SK-N-SH (cell line): ENCODE results near the gene NCK1. TPM values are rescaled to one million over a fixed set of nuclear protein-coding genes. Genes with fewer than 3 reads are reported as not detected.

Source experiments
- CTCF ChIA-PET: fragments of 300-600, 350-600 bp; formaldehyde crosslinking; extraction: SDS; loops from one replicate; lab custom pipeline; 2021; lab: Yijun Ruan, JAX
- POLR2A ChIA-PET: fragments of 350-600 bp; sonication (Branson Sonifier 250); formaldehyde crosslinking; extraction: SDS; loops from one replicate; lab custom pipeline; 2020; ENCODE audit warnings: antibody characterized with exemption, inconsistent platforms; lab: Yijun Ruan, JAX
- DNase-seq: peaks from one replicate; pipeline ENCODE4 v3.0.0; 2012
- H2AFZ ChIP-seq: fragments of 200-600 bp; sonication (generic); 2 replicates; pipeline ENCODE4 v1.8.1; 2016; ENCODE audit warnings: antibody characterized with exemption, mild to moderate bottlenecking, low read depth
- H3F3A ChIP-seq: fragments of 200-600 bp; sonication (generic); replicated peaks from 2 replicates; pipeline ENCODE3; 2016; ENCODE audit warnings: antibody characterized with exemption, mild to moderate bottlenecking; ENCODE audit not compliant: insufficient read depth
- H3K27ac ChIP-seq, 2 experiments: fragments of 200-500 bp in 1 of 2; fragments of 200-600 bp in 1 of 2; sonication (Bioruptor generic) in 1 of 2; sonication (generic), shearing (Covaris generic) in 1 of 2; 2 replicates each; pipeline versions ENCODE4 v1.5.1 to v1.6.1; 2014 to 2016; ENCODE audit warnings: low read depth in 2 of 2, inconsistent platforms in 1 of 2, low read length in 1 of 2, mild to moderate bottlenecking in 1 of 2, mixed read lengths in 1 of 2
- H3K27me3 ChIP-seq: fragments of 200-600 bp; sonication (generic), shearing (Covaris generic); 2 replicates; pipeline ENCODE4 v1.6.1; 2016; ENCODE audit warnings: mixed run types; ENCODE audit not compliant: insufficient read depth
- H3K36me3 ChIP-seq, 2 experiments: fragments of 200-500 bp in 1 of 2; fragments of 200-600 bp in 1 of 2; sonication (Bioruptor generic) in 1 of 2; sonication (generic) in 1 of 2; replicated peaks in 1 of 2; 2 replicates each; pipeline versions ENCODE3 to v1.5.1; 2014 to 2016; ENCODE audit warnings: low read length in 1 of 2, mild to moderate bottlenecking in 1 of 2; ENCODE audit not compliant: insufficient read depth in 2 of 2, control insufficient read depth in 1 of 2
- H3K4me1 ChIP-seq, 2 experiments: fragments of 200-500 bp in 1 of 2; fragments of 200-600 bp in 1 of 2; sonication (Bioruptor generic) in 1 of 2; sonication (generic), shearing (Covaris generic) in 1 of 2; 2 replicates each; pipeline versions ENCODE4 v1.5.1 to v1.6.1; 2014 to 2016; ENCODE audit warnings: low read depth in 1 of 2, low read length in 1 of 2, mixed run types in 1 of 2; ENCODE audit not compliant: insufficient read depth in 2 of 2, control insufficient read depth in 1 of 2
- H3K4me2 ChIP-seq: fragments of 200-600 bp; sonication (generic), shearing (Covaris generic); 2 replicates; pipeline ENCODE4 v1.6.1; 2017; ENCODE audit warnings: mixed run types
- H3K4me3 ChIP-seq, 2 experiments: fragments of 200-500 bp in 1 of 2; fragments of 200-600 bp in 1 of 2; sonication (Bioruptor generic) in 1 of 2; sonication (generic), shearing (Covaris generic) in 1 of 2; 2 replicates each; pipeline versions ENCODE4 v1.5.1 to v1.8.1; 2014 to 2016; ENCODE audit warnings: low read depth in 2 of 2, inconsistent platforms in 1 of 2, low read length in 1 of 2, mild to moderate bottlenecking in 1 of 2, mixed read lengths in 1 of 2, moderate library complexity in 1 of 2
- H3K79me2 ChIP-seq: fragments of 200-600 bp; sonication (generic); 2 replicates; pipeline ENCODE4 v1.8.1; 2017; ENCODE audit warnings: mild to moderate bottlenecking; ENCODE audit not compliant: insufficient read depth
- H3K9ac ChIP-seq: fragments of 200-600 bp; sonication (generic); 2 replicates; pipeline ENCODE4 v1.6.1; 2017; ENCODE audit warnings: mixed run types
- H3K9me2 ChIP-seq: fragments of 200-600 bp; sonication (generic); 2 replicates; pipeline ENCODE4 v1.6.1; 2017; ENCODE audit warnings: mixed run types
- H3K9me3 ChIP-seq: fragments of 200-600 bp; sonication (generic); 2 replicates; pipeline ENCODE4 v1.6.1; 2017; ENCODE audit warnings: mixed run types, mild to moderate bottlenecking, moderate library complexity
- H4K20me1 ChIP-seq: fragments of 200-600 bp; sonication (generic); 2 replicates; pipeline ENCODE4 v1.6.1; 2017; ENCODE audit warnings: mild to moderate bottlenecking, mixed run types; ENCODE audit not compliant: insufficient read depth
- ELF1 ChIP-seq: IDR thresholded peaks from 2 replicates; pipeline ENCODE4 v1.4.0; 2012
- EZH2phosphoT487 ChIP-seq: fragments of 200-600 bp; sonication (generic); IDR thresholded peaks from 2 replicates; pipeline ENCODE4 v1.6.1; 2017; ENCODE audit warnings: low read depth, mixed run types, mild to moderate bottlenecking, antibody characterized with exemption, moderate library complexity, borderline replicate concordance
- FOSL2 ChIP-seq: IDR thresholded peaks from 2 replicates; pipeline ENCODE4 v1.4.0; 2012; ENCODE audit warnings: low read depth, mild to moderate bottlenecking, moderate library complexity, borderline replicate concordance
- FOXJ3 ChIP-seq: sonication (generic); formaldehyde crosslinking; IDR thresholded peaks from 2 replicates; pipeline ENCODE4 v1.5.1; 2020; ENCODE audit warnings: mild to moderate bottlenecking, missing genetic modification reagents
- GATA2 ChIP-seq: sonication (generic); formaldehyde crosslinking; IDR thresholded peaks from 2 replicates; pipeline ENCODE4 v1.5.0; 2020; ENCODE audit warnings: mild to moderate bottlenecking, missing genetic modification reagents
- MEF2A ChIP-seq: IDR thresholded peaks from 2 replicates; pipeline ENCODE4 v1.4.0; 2012; ENCODE audit warnings: low read depth, borderline replicate concordance
- MXI1 ChIP-seq: IDR thresholded peaks from 2 replicates; pipeline ENCODE4 v1.6.1; 2012; ENCODE audit warnings: mild to moderate bottlenecking, low read depth, low read length, improper control_type of control experiment
- NRF1 ChIP-seq: IDR thresholded peaks from 2 replicates; pipeline ENCODE4 v1.6.1; 2012; ENCODE audit warnings: low read depth, mild to moderate bottlenecking, low read length
- PBX3 ChIP-seq: IDR thresholded peaks from 2 replicates; pipeline ENCODE4; 2012
- POLR2AphosphoS5 ChIP-seq: IDR thresholded peaks from 2 replicates; pipeline ENCODE4 v1.6.1; 2012; ENCODE audit warnings: low read depth, low read length
- REST ChIP-seq: IDR thresholded peaks from 2 replicates; pipeline ENCODE4 v1.6.1; 2012; ENCODE audit warnings: mild to moderate bottlenecking, low read depth, low read length, moderate library complexity
- SMC3 ChIP-seq: IDR thresholded peaks from 2 replicates; pipeline ENCODE4 v1.6.1; 2012; ENCODE audit warnings: low read depth, low read length, improper control_type of control experiment
- TAF1 ChIP-seq: IDR thresholded peaks from 2 replicates; pipeline ENCODE4 v1.6.1; 2012; ENCODE audit warnings: low read depth, mild to moderate bottlenecking, low read length, moderate library complexity, borderline replicate concordance
- YY1 ChIP-seq: IDR thresholded peaks from 2 replicates; pipeline ENCODE4 v1.4.0; 2012; ENCODE audit warnings: low read depth, mild to moderate bottlenecking
- WGBS: methylation state at CpG from one replicate; pipeline ENCODE4 v1.1.6; 2017; ENCODE audit warnings: low lambda C conversion rate; 5-methylcytosine and 5-hydroxymethylcytosine counted together
- polyA plus RNA-seq, 3 experiments: library from polyadenylated mRNA; depleted of rRNA; stranded (reverse); fragments of >200 nt; gene quantifications; 2 replicates each; pipeline ENCODE4 v1.2.3, GENCODE V29; 2012
- TF ChIP-seq, protein P1 (sequence below): fragments of 150-350 bp; IDR thresholded peaks from 2 replicates; pipeline ENCODE4 v1.6.1; 2016; ENCODE audit warnings: mild to moderate bottlenecking, low read depth, low read length

Gene NCK1
- polyA plus RNA-seq, 1 of the 3 experiments (the other 2 are of a cell fraction): 16.2 TPM

GRCh38 chr3:136861890-136862616 is at the start of gene NCK1 (continued):
- TF ChIP-seq REST (no peak), FOXJ3 (CRISPR knock-in tag) (no peak), SMC3 (no peak), ELF1 (peak; percentile 43; the same call in 1 of the 2 replicates), MEF2A (no peak), POLR2AphosphoS5 (peak; percentile 74), YY1 (peak; percentile 55; the same call in 1 of the 2 replicates), PBX3 (peak; percentile 99), FOSL2 (no peak), EZH2phosphoT487 (no peak)
- TF ChIP-seq, protein P1, sequence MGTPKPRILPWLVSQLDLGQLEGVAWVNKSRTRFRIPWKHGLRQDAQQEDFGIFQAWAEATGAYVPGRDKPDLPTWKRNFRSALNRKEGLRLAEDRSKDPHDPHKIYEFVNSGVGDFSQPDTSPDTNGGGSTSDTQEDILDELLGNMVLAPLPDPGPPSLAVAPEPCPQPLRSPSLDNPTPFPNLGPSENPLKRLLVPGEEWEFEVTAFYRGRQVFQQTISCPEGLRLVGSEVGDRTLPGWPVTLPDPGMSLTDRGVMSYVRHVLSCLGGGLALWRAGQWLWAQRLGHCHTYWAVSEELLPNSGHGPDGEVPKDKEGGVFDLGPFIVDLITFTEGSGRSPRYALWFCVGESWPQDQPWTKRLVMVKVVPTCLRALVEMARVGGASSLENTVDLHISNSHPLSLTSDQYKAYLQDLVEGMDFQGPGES: peak; percentile 32; the same call in 1 of the 2 replicates

GRCh38 chr3:136817448-136817847 is 44.6 kb upstream of the NCK1 start:
- no peaks in the 10 kb centered on the region for H3K27me3 ChIP-seq
- TF ChIP-seq PBX3 (no peak), FOSL2 (no peak), MEF2A (no peak), GATA2 (CRISPR knock-in tag) (no peak), SMC3 (no peak), YY1 (no peak), NRF1 (no peak), MXI1 (no peak), EZH2phosphoT487 (no peak), TAF1 (no peak)
- no peak overlapping the region for H3K4me2 ChIP-seq
- H3K4me1 ChIP-seq: peaks cover 10% of the 10 kb centered on the region in 2 experiments; a peak in 3 of 4 replicates
- no peak for DNase-seq
- POLR2A ChIA-PET: no interaction called here
- H4K20me1 ChIP-seq: peaks cover 18% of the 10 kb centered on the region
- peaks cover 0 to 2% of the 10 kb centered on the region in 2 experiments for H3K36me3 ChIP-seq
- WGBS: 90% methylated on average over 1 of the region's 1 CpG
- no peak overlapping the region for H2AFZ ChIP-seq
- peak overlapping the region; percentile 87 to 96; a peak in 3 of 4 replicates for H3K27ac ChIP-seq
- CTCF ChIA-PET: no interaction called here
- H3K9ac ChIP-seq: no peak overlapping the region
- H3K9me2 ChIP-seq: no peaks in the 10 kb centered on the region
- no peaks in the 10 kb centered on the region for H3K9me3 ChIP-seq
- H3K4me3 ChIP-seq: no peak overlapping the region
- peaks cover 13% of the 10 kb centered on the region for H3F3A ChIP-seq
- H3K79me2 ChIP-seq: peaks cover 28% of the 10 kb centered on the region
